GM20000 (cell line): ENCODE results near the gene BRAP.
"Not testable (repeated sequence)": the region's sequence is repeated elsewhere in the genome, so short reads cannot be mapped to it uniquely, and the experiment has no call there.

ENCODE experiments used
- DNase-seq: peaks from one replicate; pipeline ENCODE4 v3.0.0; 2012; ENCODE audit warnings: low spot score
- CTCF ChIP-seq: IDR thresholded peaks from 2 replicates; pipeline ENCODE4 v1.5.1; 2012; ENCODE audit warnings: mild to moderate bottlenecking, control low read depth; ENCODE audit errors: extremely low read depth, missing control alignments

BRAP gene

GRCh38 chr12:111687952-111688351 is 2.2 kb upstream of the BRAP start:
- no peak for TF ChIP-seq CTCF
- DNase-seq, result no peak

- DNase-seq, result peak; percentile 36
- TF ChIP-seq CTCF, result peak; percentile 17
Observed at GRCh38 chr12:111687255-111687654, 1.5 kb upstream of the BRAP start.

GRCh38 chr12:111686574-111687105 is 884 bp upstream of the BRAP start:
- no peak for TF ChIP-seq CTCF
- DNase-seq, result no peak

GRCh38 chr12:111685322-111685810 is 390 bp downstream of the BRAP start:
- DNase-seq, result no peak
- TF ChIP-seq CTCF, result no peak

GRCh38 chr12:111684485-111685198 is 1.1 kb downstream of the BRAP start:
- DNase-seq, result not testable (repeated sequence)

GRCh38 chr12:111677186-111677585 is 8.6 kb downstream of the BRAP start:
- DNase-seq, result no peak
- TF ChIP-seq CTCF, result no peak

- peak; percentile 19 for TF ChIP-seq CTCF
- no peak for DNase-seq
Observed at GRCh38 chr12:111673503-111673902, 12.3 kb downstream of the BRAP start.

GRCh38 chr12:111672822-111673381 is 12.9 kb downstream of the BRAP start:
- DNase-seq, result no peak
- no peak for TF ChIP-seq CTCF
